Activated CD8-positive, alpha-beta memory T cell treated with anti-CD3 and anti-CD28 coated beads, Interleukin-2, amount 50 U/mL, for 1 hour (primary cell): ENCODE data around the gene ALOX12B.
"Not testable (repeated sequence)": the region's sequence is repeated elsewhere in the genome, so short reads cannot be mapped to it uniquely, and the experiment has no call there.

ENCODE experiments used
- DNase-seq: peaks from one replicate; pipeline ENCODE4 v3.0.0-alpha.2; 2020; ENCODE audit errors: extremely low read depth

ALOX12B gene

DNA sequence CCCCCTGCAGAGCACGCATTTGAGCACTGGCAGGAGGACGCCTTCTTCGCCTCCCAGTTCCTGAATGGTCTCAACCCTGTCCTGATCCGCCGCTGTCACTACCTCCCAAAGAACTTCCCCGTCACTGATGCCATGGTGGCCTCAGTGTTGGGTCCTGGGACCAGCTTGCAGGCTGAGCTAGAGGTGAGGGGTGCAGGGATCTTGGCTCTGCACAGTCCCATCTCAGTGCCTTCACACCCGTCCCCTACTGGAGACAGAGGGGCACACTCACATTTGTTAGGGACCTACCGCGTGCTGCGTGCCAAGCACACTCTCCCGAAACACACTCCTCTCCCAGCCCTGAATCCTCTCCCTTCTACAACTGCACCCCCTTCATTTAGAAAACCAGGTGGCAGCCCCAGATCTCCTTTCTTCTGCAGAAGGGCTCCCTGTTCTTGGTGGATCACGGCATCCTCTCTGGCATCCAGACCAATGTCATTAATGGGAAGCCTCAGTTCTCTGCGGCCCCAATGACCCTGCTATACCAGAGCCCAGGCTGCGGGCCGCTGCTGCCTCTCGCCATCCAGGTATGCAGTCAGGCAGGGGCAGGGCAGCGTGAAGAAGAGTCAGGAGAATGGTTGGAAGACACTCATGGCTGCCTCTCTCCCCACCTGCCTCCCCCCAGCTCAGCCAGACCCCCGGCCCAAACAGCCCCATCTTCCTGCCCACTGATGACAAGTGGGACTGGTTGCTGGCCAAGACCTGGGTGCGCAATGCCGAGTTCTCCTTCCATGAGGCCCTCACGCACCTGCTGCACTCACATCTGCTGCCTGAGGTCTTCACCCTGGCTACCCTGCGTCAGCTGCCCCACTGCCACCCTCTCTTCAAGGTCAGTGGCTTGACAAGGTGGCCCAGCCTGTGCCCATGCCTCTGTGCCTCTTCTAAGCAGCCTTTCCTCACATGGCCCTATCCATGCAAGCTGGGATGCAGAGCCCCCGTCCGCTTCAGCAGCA is 42.4 kb downstream of the ALOX12B start:
- no peak for DNase-seq

DNA sequence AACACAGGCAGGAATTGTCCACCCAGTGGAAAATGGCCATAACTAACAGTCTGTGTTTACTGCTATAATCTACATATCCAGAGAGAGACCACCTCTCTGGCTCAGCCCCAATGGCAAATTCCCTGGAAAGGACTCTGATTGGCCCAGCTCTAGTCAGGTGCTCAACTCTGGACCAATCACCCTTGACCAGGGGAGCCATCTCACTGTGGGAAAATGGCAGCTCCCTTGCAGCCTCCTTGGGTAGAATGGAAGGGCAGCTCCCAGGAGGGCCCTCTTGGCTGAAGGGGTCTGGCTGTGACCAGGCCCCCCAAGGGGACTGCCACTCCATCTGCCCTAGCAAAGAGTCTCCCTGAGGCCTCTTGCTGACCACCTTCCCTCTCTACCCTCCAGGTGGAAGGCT is 45.5 kb downstream of the ALOX12B start:
- DNase-seq: no peak

DNA sequence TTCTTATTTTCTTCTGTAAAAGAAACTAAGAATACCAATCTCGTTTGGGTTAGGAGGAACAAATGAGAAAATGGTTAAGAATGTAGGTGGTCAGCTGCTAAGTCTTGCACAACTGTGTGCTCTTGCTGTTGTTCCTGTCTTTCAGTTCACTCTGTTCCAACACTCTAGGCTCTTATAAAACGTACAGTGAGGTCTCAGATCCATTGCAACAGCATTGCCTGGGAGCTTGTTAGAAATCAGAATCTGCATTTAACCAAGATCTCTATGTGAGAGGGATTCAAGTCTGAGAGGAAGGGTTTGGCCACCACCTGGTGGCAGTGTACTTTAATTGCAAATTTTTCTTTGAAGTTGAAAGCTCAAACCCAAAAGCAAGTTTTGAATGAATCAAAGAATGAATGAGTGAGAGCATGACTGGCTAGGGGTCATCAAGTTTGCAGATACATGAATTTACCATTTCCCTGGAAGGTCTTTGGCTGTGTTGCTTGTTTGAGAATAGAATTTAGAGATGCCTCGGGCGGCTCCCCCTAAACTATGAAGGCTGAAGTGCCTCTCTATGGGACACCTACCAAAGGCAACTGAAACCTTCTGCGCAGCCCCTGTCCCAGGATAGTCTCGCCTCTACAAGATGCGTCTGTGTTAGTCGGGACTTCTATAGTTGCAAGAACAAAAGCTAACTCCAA is 46.1 kb downstream of the ALOX12B start:
- no peak for DNase-seq

DNA sequence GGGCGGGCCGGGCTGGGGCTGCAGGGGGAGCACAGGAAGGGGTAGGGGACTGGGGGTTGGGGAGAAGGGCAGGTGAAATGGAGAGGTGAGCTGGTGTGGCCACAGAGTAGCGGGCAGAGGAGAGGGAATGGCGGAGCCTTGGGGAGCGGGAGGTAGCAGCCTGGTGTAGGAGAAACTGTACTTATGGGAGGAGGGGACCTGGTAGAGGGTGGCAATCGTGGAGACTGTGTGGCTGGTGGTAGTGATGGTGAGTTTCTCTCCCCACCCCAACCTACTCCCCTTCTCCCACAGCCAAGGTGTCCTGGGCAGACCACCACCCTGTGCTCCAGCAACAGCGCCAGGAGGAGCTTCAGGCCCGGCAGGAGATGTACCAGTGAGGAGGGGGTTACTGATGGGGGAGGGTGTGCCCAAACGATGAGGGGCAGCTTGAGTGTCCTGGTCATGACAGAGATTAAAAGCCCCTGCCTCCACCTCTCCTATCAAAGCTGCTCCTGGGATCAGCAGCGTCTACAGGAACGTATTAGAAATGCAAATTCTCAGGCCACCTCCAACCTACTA is 47.8 kb downstream of the ALOX12B start:
- DNase-seq: no peak

DNA sequence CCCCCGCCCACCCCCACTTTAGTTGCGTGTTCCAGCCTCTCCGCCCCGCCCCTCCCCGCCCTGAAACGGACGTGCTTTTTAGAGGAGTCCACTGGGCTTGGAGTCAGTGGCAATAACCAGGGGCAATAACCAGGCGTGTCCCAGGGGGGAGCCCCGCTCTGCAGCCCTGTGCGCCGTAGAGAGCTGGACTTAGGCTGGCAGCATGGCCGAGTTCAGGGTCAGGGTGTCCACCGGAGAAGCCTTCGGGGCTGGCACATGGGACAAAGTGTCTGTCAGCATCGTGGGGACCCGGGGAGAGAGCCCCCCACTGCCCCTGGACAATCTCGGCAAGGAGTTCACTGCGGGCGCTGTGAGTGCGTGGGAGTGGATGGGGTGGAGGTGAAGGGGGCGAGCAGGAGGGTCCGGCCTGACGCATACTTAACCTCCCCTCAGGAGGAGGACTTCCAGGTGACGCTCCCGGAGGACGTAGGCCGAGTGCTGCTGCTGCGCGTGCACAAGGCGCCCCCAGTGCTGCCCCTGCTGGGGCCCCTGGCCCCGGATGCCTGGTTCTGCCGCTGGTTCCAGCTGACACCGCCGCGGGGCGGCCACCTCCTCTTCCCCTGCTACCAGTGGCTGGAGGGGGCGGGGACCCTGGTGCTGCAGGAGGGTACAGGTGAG is 48.4 kb downstream of the ALOX12B start, which contains the start of gene ALOX15B:
ALOX15B (plus strand) TSS at position 106 of the 657 bp plus-strand sequence; CDS start at position 203, 97 bp downstream.
- DNase-seq: no peak

DNA sequence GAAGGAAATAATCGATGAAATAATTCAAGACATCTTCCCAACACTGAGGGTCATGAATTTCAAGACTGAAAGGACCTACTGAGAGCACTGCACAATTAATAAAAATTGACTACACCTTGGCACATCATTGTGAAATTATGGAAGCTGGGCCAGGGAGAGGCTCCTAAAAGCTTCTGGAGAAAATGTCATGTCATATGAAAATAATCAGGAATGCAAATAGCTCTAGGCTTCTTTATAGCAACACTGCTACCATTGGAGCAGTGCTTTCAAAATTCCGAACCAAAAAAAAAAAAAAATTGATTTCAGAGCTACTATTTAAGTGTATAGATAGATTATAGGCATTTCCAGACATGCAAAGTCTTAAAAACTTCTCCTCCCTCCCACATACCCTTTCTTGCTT is 55.1 kb downstream of the ALOX12B start:
- DNase-seq: no peak

DNA sequence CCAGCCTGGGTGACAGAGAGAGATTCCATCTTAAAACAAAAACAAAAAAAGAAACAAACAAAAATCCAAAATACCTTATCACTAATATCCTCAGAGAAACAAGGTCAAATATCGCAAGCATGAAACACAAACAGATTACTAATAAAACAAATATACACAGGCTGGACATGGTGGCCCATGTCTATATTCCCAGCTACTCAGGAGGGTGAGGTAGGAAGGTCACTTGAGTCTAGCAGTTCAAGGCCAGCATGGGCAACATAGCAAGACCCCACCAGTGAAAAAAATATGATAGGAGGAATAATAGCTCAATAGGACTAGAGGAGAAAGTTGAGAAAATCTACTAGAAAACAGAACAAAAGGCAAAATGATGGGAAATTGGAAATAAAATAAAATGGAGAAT is 55.6 kb downstream of the ALOX12B start:
- no peak for DNase-seq

DNA sequence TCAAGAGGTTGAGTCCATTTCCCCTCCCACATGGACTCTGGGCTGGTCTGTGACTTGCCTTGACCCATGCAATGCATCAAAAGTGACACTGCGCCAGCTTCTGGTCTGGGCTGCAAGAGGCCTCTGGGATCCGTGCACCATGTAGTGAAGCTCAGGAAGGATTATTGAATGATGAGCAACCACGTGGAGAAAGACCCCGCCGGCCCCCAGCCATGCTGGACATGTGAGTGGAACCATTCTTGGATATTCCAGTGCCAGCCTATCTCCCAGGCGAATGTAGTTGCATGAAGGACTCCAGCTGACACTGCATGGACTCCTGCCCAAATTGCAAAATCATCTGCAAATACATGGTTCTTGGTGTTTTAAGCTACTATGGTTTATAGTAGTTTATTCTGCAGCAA is 56.3 kb downstream of the ALOX12B start:
- DNase-seq: no peak

DNA sequence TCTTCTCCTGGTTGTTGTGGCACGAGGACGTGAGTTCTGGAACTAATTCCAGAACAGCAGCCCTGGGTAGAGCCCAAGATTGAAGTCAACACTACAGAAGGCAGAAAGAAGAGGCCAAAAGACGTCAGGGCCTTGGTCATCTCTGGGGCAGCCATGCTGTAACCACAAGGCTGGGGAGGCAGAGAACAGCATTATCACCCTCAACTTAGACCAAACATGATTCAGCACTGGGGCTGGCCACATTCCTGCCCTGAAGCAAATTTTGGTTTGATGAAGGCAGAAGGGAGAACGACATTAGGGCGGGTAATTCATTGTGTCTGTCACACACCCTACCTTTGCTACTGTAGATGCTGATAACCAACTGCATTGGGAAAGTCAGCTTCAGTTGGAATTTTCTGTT is 58.4 kb downstream of the ALOX12B start:
- DNase-seq: no peak

DNA sequence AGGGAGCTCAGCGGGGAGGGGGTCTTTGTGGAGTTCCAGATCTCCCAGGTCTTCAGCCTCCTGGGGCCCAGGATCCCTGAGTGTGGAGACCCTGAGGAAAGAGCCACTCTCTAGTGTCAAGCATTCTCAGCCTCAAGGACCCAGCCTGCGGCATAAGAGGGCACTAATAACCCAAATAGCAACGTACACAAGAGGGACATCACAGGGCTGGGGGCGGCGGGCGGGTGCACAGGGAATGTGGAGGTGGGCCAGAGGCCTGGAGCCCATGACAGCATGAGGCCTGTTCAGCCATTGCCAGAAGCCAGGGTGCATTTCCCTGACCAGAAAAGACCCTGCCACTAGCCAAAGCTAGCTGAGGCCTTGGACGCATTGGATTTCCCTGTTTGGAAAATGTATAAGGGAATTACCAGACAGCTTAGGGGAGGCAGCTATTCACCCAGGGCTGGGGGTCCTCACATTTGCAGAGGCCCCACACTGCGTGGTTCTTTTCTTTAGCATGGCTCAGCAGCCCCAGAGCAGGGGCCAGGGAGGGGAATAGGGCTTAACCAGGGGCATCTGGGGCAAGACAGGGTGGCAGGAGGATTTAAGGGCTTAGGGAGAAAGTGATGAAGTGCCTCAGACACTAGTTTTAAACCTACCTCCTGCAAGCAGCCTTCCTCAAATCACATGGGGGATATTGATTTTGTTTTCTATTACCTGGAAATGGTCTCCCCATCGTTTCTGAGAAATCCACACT is 62.2 kb downstream of the ALOX12B start:
- DNase-seq: no peak

DNA sequence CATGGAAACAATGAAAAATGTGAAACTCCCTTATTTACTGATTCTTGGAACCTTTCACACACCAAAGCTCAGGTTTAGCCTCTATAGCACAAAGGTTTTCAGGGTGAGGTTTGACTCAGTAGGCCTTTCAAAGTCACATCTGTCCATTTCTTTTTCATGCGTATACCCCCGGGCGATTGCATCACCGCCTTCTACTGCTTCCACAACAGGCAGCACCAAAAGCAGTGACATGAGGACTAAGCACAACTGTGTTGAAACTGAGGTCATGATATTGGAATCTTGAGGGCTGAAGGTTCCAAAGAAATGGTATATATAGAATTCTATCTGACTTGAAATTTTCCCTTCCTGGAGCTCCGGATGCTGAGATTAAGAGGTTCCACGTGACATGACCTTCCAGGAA is 63.4 kb downstream of the ALOX12B start:
- DNase-seq: not testable (repeated sequence)
